ENCODE measurements around the gene EEFSEC.
"Not testable (repeated sequence)": the region's sequence is repeated elsewhere in the genome, so short reads cannot be mapped to it uniquely, and the experiment has no call there.

EEFSEC gene

GRCh38 chr3:128152419-128153155, 694 bp upstream of the EEFSEC start:
- peak overlapping the region; percentile 70 for H3K4me3 ChIP-seq (ENCODE audit: low read length)
- no peak for DNase-seq (ENCODE audit: low read depth)
- no peak for TF ChIP-seq CTCF (conservative IDR thresholded peaks at IDR 0.05; ENCODE audit: low read depth, low read length)

DNA sequence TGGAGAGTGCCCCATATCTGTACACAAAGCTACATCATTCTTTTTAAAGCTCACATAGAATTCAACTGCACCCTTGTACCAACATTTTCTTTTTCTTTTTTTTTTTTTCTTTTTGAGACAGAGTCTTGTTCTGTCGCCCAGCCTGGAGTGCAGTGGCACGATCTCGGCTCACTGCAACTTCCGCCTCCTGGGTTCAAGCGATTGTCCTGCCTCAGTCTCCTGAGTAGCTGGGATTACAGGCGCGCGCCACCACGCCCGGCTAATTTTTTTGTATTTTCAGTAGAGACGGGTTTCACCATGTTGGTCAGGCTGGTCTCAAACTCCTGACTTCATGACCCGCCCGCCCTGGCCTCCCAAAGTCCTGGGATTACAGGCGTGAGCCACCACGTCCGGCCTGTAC, 1.1 kb downstream of the EEFSEC start:
- H3K4me3 ChIP-seq (ENCODE audit: low read length): peak overlapping the region; percentile 70
- DNase-seq (ENCODE audit: low read depth): not testable (repeated sequence)

DNA sequence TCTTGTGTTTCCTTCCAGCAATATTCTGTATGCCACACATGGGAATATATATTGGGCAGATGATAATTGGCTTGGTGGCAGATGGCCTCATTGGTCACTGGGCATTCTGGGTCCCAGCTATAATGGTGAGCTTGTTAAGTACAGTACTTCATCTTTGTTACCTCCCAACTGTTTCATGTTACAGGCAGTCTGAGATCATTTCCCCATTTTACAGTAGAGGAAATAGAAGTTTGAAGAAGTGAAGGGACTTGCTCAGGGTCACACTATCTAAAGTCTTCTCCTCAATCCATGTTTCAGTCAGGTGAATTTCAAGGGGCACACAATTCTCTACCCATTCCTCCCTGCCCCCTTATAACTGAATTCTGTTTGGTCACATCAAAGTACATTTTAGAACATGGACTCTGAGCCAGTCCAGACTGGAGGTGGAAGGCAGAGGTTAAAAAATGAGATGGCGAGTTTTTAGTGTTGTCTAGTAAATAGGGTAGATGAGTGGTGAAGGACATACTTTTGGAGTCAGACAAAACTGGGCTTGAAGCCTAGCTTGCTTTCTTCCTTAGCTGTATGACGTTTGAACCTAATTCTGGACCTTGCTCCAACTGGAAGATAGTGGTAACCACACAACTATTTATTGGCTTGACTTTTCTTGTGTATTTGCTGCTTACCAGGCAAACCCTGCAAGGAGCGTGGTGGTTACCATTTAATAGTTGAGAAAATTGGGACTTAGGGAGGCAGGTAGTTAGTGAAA, 2.5 kb downstream of the EEFSEC start:
- TF ChIP-seq CTCF (conservative IDR thresholded peaks at IDR 0.05; ENCODE audit: low read depth, low read length): no peak
- no peak overlapping the region for H3K4me3 ChIP-seq (ENCODE audit: low read length)
- no peak for DNase-seq (ENCODE audit: low read depth)

DNA sequence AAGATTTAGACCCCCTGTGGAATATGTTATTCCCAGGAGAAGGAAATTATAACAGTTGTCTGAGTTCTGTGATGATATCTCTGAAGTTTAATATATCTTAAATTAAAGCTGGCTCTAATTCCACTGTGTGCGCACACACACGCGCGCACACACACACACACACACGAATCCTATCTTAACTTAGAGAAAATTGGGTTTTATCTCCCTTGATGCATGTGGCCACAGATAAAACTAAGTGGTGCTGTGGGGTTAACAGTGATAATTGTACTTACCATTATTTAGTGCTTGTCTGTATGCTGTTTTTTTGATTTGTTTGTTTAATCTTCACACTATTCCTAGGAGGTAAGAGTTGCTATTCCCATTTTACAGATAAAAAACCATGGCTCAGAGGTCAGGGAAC, 7.4 kb downstream of the EEFSEC start:
- no peak for DNase-seq (ENCODE audit: low read depth)
- TF ChIP-seq CTCF (conservative IDR thresholded peaks at IDR 0.05; ENCODE audit: low read depth, low read length): no peak
- no peak overlapping the region for H3K4me3 ChIP-seq (ENCODE audit: low read length)

DNA sequence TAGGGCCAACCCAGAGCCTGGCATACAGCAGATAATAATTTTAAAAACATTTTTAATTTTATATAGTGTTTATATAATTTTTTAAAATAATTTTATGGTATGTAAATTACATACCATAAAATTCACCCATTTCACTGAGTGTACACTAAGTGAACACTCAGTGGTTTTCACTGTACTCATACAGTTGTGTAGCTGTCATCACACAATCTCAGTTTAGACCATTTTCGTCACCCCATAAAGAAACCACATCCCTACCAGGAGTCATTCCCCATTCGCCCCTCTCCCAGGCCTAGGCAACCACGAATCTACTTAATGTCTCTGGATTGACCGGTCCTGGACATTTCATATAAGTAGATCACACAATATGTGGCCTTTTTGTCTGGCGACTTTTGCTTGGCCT, 10.2 kb downstream of the EEFSEC start:
- H3K4me3 ChIP-seq (ENCODE audit: low read length): no peak overlapping the region
- TF ChIP-seq CTCF (conservative IDR thresholded peaks at IDR 0.05; ENCODE audit: low read depth, low read length): no peak
- DNase-seq (ENCODE audit: low read depth): no peak

- no peak for TF ChIP-seq CTCF (conservative IDR thresholded peaks at IDR 0.05; ENCODE audit: low read depth, low read length)
- no peak overlapping the region for H3K4me3 ChIP-seq (ENCODE audit: low read length)
- DNase-seq (ENCODE audit: low read depth): no peak
Measured at GRCh38 chr3:128166971-128167453, 13.7 kb downstream of the EEFSEC start.

GRCh38 chr3:128167646-128167972, 14.3 kb downstream of the EEFSEC start:
- DNase-seq (ENCODE audit: low read depth): no peak
- no peak for TF ChIP-seq CTCF (conservative IDR thresholded peaks at IDR 0.05; ENCODE audit: low read depth, low read length)

More at GRCh38 chr3:128167646-128167972, 14.3 kb downstream of the EEFSEC start:
- H3K4me3 ChIP-seq (ENCODE audit: low read length): no peak overlapping the region

Data from retinal pigment epithelial cell (primary cell).